ENCODE results near the gene ATP10B. TPM values are rescaled to one million over a fixed set of nuclear protein-coding genes. Genes with fewer than 3 reads are reported as not detected.

The ATP10B gene
- total RNA-seq, 1 experiment from 2014 or later, result not detected

DNA sequence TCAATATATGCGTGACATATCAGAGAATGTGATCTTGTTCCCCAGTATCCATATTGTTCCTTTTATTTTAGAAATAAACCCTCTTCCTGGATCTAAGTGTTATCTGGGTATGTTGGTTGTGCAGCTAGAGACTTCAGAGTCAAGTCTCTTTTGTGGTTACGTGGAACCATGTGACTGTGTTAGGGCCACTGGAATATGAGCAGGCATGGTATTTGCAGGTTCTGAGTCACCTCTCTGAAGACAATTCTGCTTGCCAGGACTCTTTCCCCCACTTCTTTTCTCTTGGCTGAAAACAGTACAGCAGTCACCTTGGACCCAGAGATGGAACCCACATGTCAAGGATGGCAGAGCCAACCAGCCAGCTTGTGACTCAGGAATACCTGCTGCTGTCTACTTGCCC, 59.7 kb downstream of the ATP10B start:
- H3K9me3 ChIP-seq (ENCODE audit: control insufficient read depth, insufficient read depth, low read depth, low read length), result no peaks in the 10 kb centered on the region
- intact Hi-C loops (cut with micrococcal nuclease; ENCODE audit: unreplicated experiment) (no loop called here), in situ Hi-C loops (cut with HindIII; ENCODE audit: low pct_unique_long_range_greater_than_20kb, low sequenced_read_pairs) (no loop called here)
- no peak overlapping the region for H3K27ac ChIP-seq (ENCODE audit: low read length)
- ChIA-PET CTCF (no interaction called here), POLR2A (no interaction called here)
- ATAC-seq (no peak), DNase-seq (ENCODE audit: low read depth, low spot score) (no peak)
- H3K4me1 ChIP-seq (ENCODE audit: control insufficient read depth, insufficient read depth, low read length), result no peaks in the 10 kb centered on the region
- no peaks in the 10 kb centered on the region for H3K36me3 ChIP-seq (ENCODE audit: control insufficient read depth, insufficient read depth, low read length)
- no peak overlapping the region for H3K4me3 ChIP-seq (ENCODE audit: low read depth in 2 of 2, low read length in 2 of 2)
- no TSS peak for BruUV-seq (replicated peaks)
- TF ChIP-seq SIN3A (IDR thresholded peaks at IDR 0.05; ENCODE audit: borderline replicate concordance, insufficient read depth, low read depth, low read length) (no peak), POLR2AphosphoS5 (IDR thresholded peaks at IDR 0.05; ENCODE audit: low read depth, low read length) (no peak), TCF7L2 (IDR thresholded peaks at IDR 0.05; ENCODE audit: low read depth, low read length) (no peak)
- TF ChIP-seq, protein P1, sequence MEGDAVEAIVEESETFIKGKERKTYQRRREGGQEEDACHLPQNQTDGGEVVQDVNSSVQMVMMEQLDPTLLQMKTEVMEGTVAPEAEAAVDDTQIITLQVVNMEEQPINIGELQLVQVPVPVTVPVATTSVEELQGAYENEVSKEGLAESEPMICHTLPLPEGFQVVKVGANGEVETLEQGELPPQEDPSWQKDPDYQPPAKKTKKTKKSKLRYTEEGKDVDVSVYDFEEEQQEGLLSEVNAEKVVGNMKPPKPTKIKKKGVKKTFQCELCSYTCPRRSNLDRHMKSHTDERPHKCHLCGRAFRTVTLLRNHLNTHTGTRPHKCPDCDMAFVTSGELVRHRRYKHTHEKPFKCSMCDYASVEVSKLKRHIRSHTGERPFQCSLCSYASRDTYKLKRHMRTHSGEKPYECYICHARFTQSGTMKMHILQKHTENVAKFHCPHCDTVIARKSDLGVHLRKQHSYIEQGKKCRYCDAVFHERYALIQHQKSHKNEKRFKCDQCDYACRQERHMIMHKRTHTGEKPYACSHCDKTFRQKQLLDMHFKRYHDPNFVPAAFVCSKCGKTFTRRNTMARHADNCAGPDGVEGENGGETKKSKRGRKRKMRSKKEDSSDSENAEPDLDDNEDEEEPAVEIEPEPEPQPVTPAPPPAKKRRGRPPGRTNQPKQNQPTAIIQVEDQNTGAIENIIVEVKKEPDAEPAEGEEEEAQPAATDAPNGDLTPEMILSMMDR (IDR thresholded peaks at IDR 0.05), result no peak
- TF ChIP-seq, protein P2, sequence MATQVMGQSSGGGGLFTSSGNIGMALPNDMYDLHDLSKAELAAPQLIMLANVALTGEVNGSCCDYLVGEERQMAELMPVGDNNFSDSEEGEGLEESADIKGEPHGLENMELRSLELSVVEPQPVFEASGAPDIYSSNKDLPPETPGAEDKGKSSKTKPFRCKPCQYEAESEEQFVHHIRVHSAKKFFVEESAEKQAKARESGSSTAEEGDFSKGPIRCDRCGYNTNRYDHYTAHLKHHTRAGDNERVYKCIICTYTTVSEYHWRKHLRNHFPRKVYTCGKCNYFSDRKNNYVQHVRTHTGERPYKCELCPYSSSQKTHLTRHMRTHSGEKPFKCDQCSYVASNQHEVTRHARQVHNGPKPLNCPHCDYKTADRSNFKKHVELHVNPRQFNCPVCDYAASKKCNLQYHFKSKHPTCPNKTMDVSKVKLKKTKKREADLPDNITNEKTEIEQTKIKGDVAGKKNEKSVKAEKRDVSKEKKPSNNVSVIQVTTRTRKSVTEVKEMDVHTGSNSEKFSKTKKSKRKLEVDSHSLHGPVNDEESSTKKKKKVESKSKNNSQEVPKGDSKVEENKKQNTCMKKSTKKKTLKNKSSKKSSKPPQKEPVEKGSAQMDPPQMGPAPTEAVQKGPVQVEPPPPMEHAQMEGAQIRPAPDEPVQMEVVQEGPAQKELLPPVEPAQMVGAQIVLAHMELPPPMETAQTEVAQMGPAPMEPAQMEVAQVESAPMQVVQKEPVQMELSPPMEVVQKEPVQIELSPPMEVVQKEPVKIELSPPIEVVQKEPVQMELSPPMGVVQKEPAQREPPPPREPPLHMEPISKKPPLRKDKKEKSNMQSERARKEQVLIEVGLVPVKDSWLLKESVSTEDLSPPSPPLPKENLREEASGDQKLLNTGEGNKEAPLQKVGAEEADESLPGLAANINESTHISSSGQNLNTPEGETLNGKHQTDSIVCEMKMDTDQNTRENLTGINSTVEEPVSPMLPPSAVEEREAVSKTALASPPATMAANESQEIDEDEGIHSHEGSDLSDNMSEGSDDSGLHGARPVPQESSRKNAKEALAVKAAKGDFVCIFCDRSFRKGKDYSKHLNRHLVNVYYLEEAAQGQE (IDR thresholded peaks at IDR 0.05; ENCODE audit: insufficient read depth in 1 of 2, low read depth in 2 of 2, low read length in 1 of 2), result no peak
- no peaks in the 10 kb centered on the region for H3K27me3 ChIP-seq (ENCODE audit: control insufficient read depth, insufficient read depth, low read length)

DNA sequence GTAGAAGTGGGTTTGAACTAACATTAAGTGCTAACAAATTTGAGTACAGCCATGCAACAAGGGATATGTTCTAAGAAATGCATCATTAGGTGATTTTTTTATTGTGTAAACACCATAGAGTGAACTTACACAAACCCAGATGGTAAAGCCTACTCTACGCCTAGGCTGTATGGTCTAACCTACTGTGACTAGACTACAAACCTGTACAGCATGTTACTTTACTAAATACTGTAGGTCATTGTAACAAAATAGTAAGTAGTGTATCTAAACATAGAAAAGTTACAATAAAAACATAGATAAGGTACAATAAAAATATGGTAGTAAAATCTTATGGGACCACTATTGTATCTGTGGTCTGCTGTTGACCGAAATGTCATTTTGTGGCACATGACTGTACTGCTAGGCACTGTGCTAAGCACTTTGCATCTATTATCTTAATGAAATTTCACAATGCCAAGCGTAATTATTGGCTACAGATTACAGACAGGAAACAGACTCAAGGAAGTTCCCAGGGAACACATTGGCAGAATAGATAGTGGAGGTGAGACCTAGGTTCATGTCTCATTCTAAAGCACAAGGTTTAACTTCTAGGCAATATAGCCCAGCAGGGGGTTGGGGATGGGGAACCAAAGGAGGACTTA, 62.7 kb downstream of the ATP10B start:
- TF ChIP-seq POLR2AphosphoS5 (IDR thresholded peaks at IDR 0.05; ENCODE audit: low read depth, low read length) (no peak), SIN3A (IDR thresholded peaks at IDR 0.05; ENCODE audit: borderline replicate concordance, insufficient read depth, low read depth, low read length) (no peak), TCF7L2 (IDR thresholded peaks at IDR 0.05; ENCODE audit: low read depth, low read length) (no peak)
- TF ChIP-seq, protein P1 (IDR thresholded peaks at IDR 0.05), result no peak
- TF ChIP-seq, protein P2 (IDR thresholded peaks at IDR 0.05; ENCODE audit: insufficient read depth in 1 of 2, low read depth in 2 of 2, low read length in 1 of 2), result no peak
- DNase-seq (ENCODE audit: low read depth, low spot score), result no peak
- Histone ChIP-seq H3K9me3 (ENCODE audit: control insufficient read depth, insufficient read depth, low read depth, low read length) (no peaks in the 10 kb centered on the region), H3K4me1 (ENCODE audit: control insufficient read depth, insufficient read depth, low read length) (no peaks in the 10 kb centered on the region), H3K27me3 (ENCODE audit: control insufficient read depth, insufficient read depth, low read length) (no peaks in the 10 kb centered on the region), H3K36me3 (ENCODE audit: control insufficient read depth, insufficient read depth, low read length) (no peaks in the 10 kb centered on the region), H3K4me3 (ENCODE audit: low read depth in 2 of 2, low read length in 2 of 2) (no peak overlapping the region), H3K27ac (ENCODE audit: low read length) (no peak overlapping the region)
- intact Hi-C loops (cut with micrococcal nuclease; ENCODE audit: unreplicated experiment), result loop anchor here (5.0 kb wide), 1 partner anchor 352 kb away; no protein-coding TSS in a partner anchor
- ATAC-seq, result no peak
- in situ Hi-C loops (cut with HindIII; ENCODE audit: low pct_unique_long_range_greater_than_20kb, low sequenced_read_pairs), result no loop called here
- ChIA-PET CTCF (no interaction called here), POLR2A (no interaction called here)
- BruUV-seq (replicated peaks), result no TSS peak
